RWPE2 (cell line): ENCODE results near the gene DRC7.
A peak's percentile ranks its signal among the peaks of the same experiment; 100 is the strongest.

Source experiments
- ATAC-seq: fragments of 200-7000 bp; cut with Tn5 transposase; 3 replicates; pipeline ENCODE4 v1.9.1; 2021; ENCODE audit warnings: low read depth
- DNase-seq: peaks from one replicate; pipeline ENCODE4 v3.0.0-alpha.2; 2020; ENCODE audit warnings: low spot score
- H3K27ac ChIP-seq: fragments of 450-650 bp; 2 replicates; pipeline ENCODE4 v1.5.1; 2017; ENCODE audit warnings: mild to moderate bottlenecking; ENCODE audit not compliant: poor library complexity, severe bottlenecking
- H3K27me3 ChIP-seq: fragments of 250-450 bp; sonication (Bioruptor Pico); 2 replicates; pipeline ENCODE4 v1.5.1; 2021; ENCODE audit warnings: mild to moderate bottlenecking, moderate library complexity; ENCODE audit not compliant: insufficient read depth, poor library complexity, severe bottlenecking
- H3K36me3 ChIP-seq: fragments of 250-450 bp; sonication (Bioruptor Pico); 2 replicates; pipeline ENCODE4 v1.5.1; 2020; ENCODE audit warnings: low read depth, mild to moderate bottlenecking, moderate library complexity
- H3K4me1 ChIP-seq: fragments of 250-450 bp; sonication (Bioruptor Pico); 2 replicates; pipeline ENCODE4 v1.5.1; 2021; ENCODE audit warnings: mild to moderate bottlenecking, moderate library complexity; ENCODE audit not compliant: insufficient read depth, poor library complexity, severe bottlenecking
- H3K4me3 ChIP-seq: fragments of 250-450 bp; sonication (Bioruptor Pico); 2 replicates; pipeline ENCODE4 v1.5.1; 2021; ENCODE audit warnings: mild to moderate bottlenecking, moderate library complexity; ENCODE audit not compliant: severe bottlenecking
- H3K9me3 ChIP-seq: fragments of 250-450 bp; sonication (Bioruptor Pico); 2 replicates; pipeline ENCODE4 v1.5.1; 2021; ENCODE audit warnings: mild to moderate bottlenecking, moderate library complexity; ENCODE audit not compliant: severe bottlenecking
- CTCF ChIP-seq: fragments of 450-650 bp; IDR thresholded peaks from one replicate; pipeline ENCODE4 v1.5.1; 2017; ENCODE audit warnings: mild to moderate bottlenecking, moderate library complexity; ENCODE audit not compliant: poor library complexity, severe bottlenecking

DRC7 gene

GRCh38 chr16:57735755-57736418, 41.3 kb downstream of the DRC7 start, which contains the start of gene KATNB1:
Gene KATNB1, plus strand, starts transcription at chr16:57735770. Its CDS starts 1,474 bp downstream, at chr16:57737244.
- TF ChIP-seq CTCF = no peak
- Histone ChIP-seq H3K4me3 (peak within 1 kb of the TSS; percentile 74), H3K9me3 (no peaks in the 10 kb centered on the region), H3K36me3 (peaks cover 6% of the 10 kb centered on the region), H3K4me1 (no peaks in the 10 kb centered on the region), H3K27me3 (no peaks in the 10 kb centered on the region), H3K27ac (peak within 1 kb of the TSS; percentile 35)
- DNase-seq = no peak
- peak; percentile 22; the same call in 2 of the 3 replicates for ATAC-seq

GRCh38 chr16:57736419-57737351, 42.1 kb downstream of the DRC7 start:
- no peaks in the 10 kb centered on the region for H3K4me1 ChIP-seq
- no peak for DNase-seq
- H3K9me3 ChIP-seq = no peaks in the 10 kb centered on the region
- ATAC-seq = peak; percentile 20; the same call in 2 of the 3 replicates
- peak; percentile 42 for TF ChIP-seq CTCF
- H3K27ac ChIP-seq = peak overlapping the region; percentile 30
- peaks cover 6% of the 10 kb centered on the region for H3K36me3 ChIP-seq
- no peaks in the 10 kb centered on the region for H3K27me3 ChIP-seq
- peak overlapping the region; percentile 74 for H3K4me3 ChIP-seq

GRCh38 chr16:57738844-57739243, 44.2 kb downstream of the DRC7 start:
- DNase-seq = no peak
- no peak for TF ChIP-seq CTCF
- Histone ChIP-seq H3K4me1 (no peaks in the 10 kb centered on the region), H3K9me3 (no peaks in the 10 kb centered on the region), H3K27me3 (no peaks in the 10 kb centered on the region), H3K4me3 (no peak overlapping the region), H3K27ac (no peak overlapping the region), H3K36me3 (peaks cover 6% of the 10 kb centered on the region)
- ATAC-seq = no peak

- H3K4me3 ChIP-seq = no peak overlapping the region
- DNase-seq = no peak
- no peak for ATAC-seq
- H3K4me1 ChIP-seq = no peaks in the 10 kb centered on the region
- no peak overlapping the region for H3K27ac ChIP-seq
- H3K27me3 ChIP-seq = no peaks in the 10 kb centered on the region
- no peaks in the 10 kb centered on the region for H3K9me3 ChIP-seq
- H3K36me3 ChIP-seq = peaks cover 6% of the 10 kb centered on the region
- TF ChIP-seq CTCF = no peak
Observed at GRCh38 chr16:57739756-57740422, 45.3 kb downstream of the DRC7 start.
